Cortex of kidney (tissue), 1 donor: ENCODE data around the gene CKAP4.
"Not testable (repeated sequence)": the region's sequence is repeated elsewhere in the genome, so short reads cannot be mapped to it uniquely, and the experiment has no call there.

Source experiments
- DNase-seq: peaks from one replicate; lab custom pipeline; 2025; lab: John Stamatoyannopoulos, UW

Gene CKAP4

GRCh38 chr12:106247674-106248311, at the start of gene CKAP4:
Gene CKAP4, minus strand, starts transcription at chr12:106248020. Its CDS starts 169 bp downstream, at chr12:106247851.
- no peak for DNase-seq

GRCh38 chr12:106297075-106297474, 49.3 kb upstream of the CKAP4 start:
- DNase-seq = no peak

- DNase-seq = no peak
Measured at GRCh38 chr12:106296179-106296877, 48.5 kb upstream of the CKAP4 start.

GRCh38 chr12:106292339-106292738, 44.5 kb upstream of the CKAP4 start:
- no peak for DNase-seq

- DNase-seq = no peak
Measured at GRCh38 chr12:106291342-106291741, 43.5 kb upstream of the CKAP4 start.

GRCh38 chr12:106290666-106291065, 42.8 kb upstream of the CKAP4 start:
- no peak for DNase-seq

- DNase-seq = no peak
Measured at GRCh38 chr12:106289196-106289681, 41.4 kb upstream of the CKAP4 start.

GRCh38 chr12:106288494-106289195, 40.8 kb upstream of the CKAP4 start:
- no peak for DNase-seq

GRCh38 chr12:106288101-106288493, 40.3 kb upstream of the CKAP4 start:
- DNase-seq = no peak

- no peak for DNase-seq
Measured at GRCh38 chr12:106287364-106287763, 39.5 kb upstream of the CKAP4 start.

GRCh38 chr12:106286576-106287162, 38.8 kb upstream of the CKAP4 start:
- not testable (repeated sequence) for DNase-seq

- no peak for DNase-seq
Measured at GRCh38 chr12:106285982-106286381, 38.2 kb upstream of the CKAP4 start.

- DNase-seq = no peak
Measured at GRCh38 chr12:106284358-106285105, 36.7 kb upstream of the CKAP4 start.

GRCh38 chr12:106282457-106283097, 34.8 kb upstream of the CKAP4 start:
- DNase-seq = no peak

- DNase-seq = no peak
Measured at GRCh38 chr12:106281804-106282203, 34.0 kb upstream of the CKAP4 start.

- DNase-seq = no peak
Measured at GRCh38 chr12:106281056-106281782, 33.4 kb upstream of the CKAP4 start.

GRCh38 chr12:106280106-106280505, 32.3 kb upstream of the CKAP4 start:
- no peak for DNase-seq

- DNase-seq = no peak
Measured at GRCh38 chr12:106276032-106276740, 28.4 kb upstream of the CKAP4 start.

- DNase-seq = no peak
Measured at GRCh38 chr12:106275458-106275857, 27.6 kb upstream of the CKAP4 start.

- DNase-seq = no peak
Measured at GRCh38 chr12:106274575-106275121, 26.8 kb upstream of the CKAP4 start.
